HG03039 (cell line): ENCODE data around the gene TPT1.
"Not testable (repeated sequence)": the region's sequence is repeated elsewhere in the genome, so short reads cannot be mapped to it uniquely, and the experiment has no call there.

ENCODE experiments used
- ATAC-seq: cut with Tn5 transposase; IDR thresholded peaks from one replicate; pipeline ENCODE4 v1.9.1; 2021; ENCODE audit warnings: mild to moderate bottlenecking, moderate library complexity; ENCODE audit not compliant: unreplicated experiment

Gene TPT1

DNA sequence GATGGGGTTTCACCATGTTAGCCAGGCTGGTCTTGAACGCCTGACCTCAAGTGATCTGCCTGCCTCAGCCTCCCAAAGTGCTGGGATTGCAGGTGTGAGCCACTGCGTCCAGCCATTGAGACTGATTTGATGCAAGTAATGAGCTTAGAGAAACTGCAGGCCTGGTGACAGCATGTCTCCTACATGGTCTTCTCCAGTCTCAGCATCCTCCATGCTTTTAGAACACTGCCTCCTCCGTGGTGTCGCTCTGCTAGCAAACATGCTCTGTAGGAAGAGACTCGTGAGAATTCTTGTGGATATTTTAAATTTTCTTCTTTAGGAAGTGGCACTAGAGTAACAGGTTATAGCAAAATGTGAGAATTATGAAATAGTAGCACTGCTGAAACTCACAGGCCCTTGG is 37.1 kb downstream of the TPT1 start:
- ATAC-seq: no peak

DNA sequence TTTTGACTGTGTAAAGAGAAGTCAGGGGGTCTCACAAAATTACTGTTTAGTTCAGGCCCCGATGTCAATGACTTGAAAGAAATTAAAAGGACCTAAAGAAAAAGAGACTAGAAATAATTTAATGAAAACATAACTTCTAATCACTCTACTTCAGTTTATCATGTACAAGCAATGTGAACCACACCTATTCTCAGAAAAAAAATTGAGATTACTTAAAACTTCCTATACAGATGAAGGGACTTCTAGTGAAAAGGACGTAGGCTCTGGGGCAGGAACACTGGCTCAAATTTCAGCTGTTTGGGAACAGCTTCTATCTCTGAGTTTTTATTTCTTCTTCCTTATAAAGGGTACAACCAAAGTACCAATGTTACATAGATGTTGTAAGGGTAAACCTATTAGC is 38.0 kb downstream of the TPT1 start:
- no peak for ATAC-seq

DNA sequence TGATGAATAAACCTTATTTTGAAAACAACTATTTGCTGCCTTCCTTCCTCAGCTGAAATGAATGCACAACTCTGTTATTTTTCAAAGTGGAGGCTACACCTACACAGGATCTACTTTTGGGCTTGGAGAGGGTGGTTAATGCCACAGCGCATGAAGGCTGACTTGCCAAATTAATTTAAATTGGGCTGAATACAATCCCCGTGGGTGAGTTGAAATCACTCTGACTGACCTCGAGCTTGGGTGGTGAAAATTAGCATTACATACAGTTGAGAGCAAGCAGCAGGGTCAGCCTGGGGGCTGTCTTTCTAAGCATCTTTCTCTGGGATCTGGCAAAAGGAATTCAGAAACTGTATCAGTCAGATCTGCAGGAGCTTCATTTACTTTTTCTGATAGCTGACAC is 38.5 kb downstream of the TPT1 start:
- ATAC-seq: no peak

DNA sequence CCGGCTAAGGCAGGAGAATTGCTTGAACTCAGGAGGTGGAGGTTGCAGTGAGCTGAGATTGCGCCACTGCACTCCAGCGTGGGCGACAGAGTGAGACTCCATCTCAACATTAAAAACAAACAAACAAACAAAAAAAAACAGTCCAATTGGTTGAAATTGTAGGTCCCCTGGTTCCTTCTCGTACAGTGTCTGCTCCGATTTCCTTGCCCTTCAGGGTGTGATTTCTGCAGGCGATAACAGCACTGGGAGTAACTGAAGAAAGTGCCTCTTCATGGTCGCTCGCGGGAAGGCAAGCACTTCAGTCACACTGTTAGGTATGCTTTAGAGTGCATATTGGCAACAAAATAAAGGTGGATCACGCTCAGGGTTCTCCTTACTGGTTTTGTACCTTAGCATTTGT is 39.7 kb downstream of the TPT1 start:
- no peak for ATAC-seq

DNA sequence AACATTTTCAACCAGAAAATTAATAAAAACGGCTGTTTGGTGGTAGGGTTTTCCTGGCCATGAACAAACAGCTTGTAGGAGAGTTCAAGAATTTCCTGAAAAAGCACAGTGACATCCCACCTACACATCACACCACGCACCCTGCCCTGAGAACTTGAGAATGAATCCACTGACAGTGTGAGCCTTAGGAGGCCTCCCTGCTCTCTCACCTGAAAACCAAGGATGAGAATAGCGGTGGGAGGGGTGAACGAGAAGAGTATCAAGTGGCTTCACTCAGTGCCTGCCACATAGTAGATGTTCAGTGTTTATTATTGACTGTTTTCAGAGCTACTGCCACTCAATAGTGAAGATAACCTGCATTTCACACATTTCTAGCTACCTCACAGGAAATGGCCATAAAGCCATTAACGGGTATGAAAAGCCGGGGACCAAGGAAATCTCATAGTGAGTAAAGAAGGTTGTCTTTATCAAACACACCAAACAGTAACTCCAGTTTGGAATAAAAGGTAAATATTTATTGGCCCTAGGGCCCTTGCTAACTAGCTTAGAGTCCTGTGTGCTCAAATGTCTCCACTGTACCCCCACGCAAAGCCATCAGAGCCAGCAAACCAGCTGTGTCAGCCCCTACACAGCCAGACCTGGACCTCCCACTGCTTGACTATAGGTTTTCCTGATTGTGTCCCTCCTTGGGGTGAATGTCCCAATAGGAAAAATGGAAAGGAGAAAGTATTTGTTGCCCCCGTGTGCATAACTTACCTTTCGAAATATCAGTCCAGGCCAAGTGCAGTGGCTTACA is 40.6 kb downstream of the TPT1 start:
- ATAC-seq: no peak

DNA sequence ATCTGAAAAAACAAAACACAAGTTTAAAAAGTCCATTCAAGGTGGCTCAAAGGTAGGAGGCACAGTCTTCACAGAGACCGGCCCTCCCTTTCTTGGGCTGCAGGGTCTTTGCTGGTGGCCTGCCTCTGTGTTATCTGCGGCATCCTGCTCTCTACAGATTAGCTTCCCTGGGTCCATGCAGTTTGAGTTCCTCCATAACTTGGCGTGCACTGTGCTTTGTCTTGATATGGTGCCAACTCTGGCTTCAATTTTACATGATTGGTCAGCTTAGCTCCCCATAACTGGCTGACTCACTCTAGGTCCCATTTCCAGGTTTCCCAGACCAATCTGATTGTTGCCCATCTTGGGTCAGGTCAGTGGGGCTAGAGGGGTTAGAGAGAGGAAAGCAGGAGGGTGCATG is 41.8 kb downstream of the TPT1 start:
- no peak for ATAC-seq

DNA sequence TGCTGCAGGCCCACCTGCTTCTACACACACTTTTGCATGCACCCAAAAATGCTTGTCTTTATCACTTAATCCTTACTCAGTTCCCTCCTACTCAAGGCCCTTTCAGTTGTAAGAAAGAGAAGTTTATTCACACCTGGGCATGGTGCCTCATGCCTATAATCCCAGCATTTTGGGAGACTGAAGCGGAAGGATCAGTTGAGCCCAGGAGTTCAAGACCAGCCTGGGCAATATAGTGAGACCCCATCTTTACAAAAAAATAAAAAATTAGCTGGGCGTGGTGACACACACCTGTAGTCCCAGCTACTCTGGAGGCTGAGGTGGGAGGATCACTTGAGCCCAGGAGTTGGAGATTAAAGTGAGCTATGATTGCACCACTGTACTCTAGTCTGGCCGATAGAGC is 42.4 kb downstream of the TPT1 start:
- not testable (repeated sequence) for ATAC-seq

DNA sequence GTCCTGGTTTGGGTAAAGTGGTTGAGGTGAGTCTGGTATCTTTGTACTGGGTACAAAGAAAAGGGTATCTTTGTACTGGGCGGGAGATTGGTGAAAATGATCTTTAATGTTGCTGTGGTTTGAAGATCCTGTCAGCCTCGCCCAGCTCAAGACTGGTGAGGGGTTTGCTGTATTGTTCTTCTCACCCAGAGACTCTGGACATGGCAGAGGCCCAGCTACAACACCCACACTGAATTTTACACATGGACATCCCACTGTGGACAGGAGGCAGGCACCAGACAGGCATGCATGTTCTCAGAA is 42.8 kb downstream of the TPT1 start:
- no peak for ATAC-seq

DNA sequence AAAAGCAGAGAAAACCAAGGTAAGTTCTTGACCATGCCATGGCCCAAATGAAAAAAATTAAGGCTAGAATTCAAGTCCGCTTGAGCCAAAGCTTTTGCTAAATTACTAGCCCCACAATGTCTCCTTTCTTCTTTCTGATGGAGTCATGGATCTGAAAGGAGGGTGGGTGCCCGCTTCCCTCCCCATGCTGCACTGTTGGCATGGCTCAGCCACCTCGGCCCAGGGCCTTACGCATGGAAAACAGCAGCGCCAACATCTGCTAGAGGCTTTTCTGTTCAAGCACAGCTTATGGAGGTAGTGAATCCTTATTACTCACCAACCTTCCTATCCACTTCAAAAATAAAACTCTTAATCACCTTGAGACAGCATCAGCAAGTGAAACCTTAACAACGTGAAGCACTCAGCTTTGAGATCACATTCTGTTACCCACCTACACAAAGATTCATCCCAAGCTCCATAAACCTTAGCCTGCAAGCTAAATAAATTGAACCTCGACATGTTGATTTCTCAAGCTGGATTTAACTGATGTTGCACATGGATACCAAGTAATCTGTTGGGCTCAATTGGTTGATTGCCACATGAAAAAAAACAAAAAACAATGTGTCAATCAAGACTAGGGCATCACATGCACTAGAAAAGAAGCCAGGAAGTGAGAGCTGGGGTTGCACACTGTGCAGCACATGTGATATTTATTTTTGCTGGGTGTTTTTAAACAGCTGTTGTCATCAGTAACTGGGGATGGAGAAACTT is 43.4 kb downstream of the TPT1 start:
- ATAC-seq: peak; percentile 57

DNA sequence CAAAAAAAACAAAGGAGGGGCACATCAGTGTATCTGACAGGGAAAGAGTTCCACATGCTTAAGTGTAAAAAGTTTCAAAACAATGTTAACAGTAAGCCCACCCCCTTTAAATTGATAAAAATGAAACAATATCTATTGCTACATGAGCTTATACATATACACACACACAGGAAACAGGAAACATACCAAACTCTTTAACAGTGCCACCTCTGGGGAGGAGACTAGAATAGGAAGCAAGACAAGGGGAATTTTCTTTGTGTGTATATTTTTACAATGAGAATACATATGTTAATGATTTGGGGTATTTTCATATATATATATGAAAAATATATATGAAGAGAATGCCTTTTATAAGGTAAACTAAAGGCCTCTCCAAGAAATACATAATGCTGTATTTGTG is 44.7 kb downstream of the TPT1 start:
- ATAC-seq: no peak

DNA sequence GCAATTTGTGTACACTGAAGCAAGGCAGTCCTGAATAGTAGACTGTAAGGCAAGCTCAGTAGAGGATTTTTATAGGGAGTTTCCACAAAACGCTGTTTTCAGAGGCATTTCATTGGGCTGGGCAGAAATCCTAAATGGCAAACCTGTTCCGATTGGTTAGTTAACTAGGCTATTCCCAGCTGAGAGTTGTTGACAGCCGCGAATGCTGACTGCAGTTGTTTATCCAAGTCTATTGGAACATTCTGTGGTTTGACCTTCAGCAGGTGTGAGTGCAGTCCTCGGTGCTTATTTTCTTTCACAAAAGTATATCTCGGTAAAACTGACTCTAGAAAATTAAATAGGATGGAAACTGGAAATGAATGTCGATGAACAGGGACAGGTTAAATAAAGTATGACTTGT is 45.4 kb downstream of the TPT1 start:
- no peak for ATAC-seq

DNA sequence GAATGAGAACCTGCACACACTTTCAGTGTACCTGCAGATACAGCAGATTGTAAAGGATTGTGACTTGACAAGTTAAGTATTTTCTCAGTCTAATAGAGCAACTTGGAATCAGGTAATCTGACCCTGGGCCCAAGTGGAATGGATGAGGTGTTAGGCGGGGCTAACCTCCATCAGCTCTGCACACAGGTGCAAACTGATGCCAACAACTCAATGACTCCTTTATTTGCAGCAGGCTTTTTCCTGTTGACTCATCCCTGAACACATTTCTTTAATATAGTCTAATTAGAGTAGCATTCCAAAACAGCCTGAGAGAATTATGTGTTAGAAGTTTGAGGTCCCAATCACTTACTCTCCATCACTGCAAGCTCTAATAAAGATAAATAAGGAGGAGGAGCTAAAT is 48.8 kb downstream of the TPT1 start:
- ATAC-seq: no peak

DNA sequence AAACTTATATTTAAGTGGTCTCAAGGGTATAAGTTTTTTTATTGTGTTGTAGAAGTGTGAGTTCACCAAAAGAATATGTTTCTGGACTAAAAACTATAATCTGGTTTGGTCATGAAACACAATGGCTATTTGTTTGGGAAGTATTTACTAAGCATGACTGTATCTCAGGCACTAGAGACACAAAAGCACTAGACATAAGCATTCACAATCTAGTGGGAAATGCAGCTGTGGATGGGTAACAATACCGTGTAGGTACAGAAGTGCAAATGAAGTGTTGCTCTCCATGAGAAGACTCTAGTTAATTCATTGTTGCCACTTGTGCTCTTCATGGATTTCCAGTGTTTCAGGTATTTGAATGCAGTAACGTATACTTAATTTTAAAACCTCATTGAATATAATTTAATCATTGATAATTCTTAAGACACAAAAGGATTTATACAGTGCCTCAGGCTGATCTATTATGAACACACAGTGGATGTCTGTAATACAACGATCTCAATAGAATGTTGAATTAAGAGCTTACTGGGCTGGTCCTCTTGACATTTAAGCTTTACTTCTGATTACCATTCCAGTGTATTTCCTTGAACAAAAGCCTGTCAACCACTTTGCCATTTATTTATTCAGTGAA is 50.9 kb downstream of the TPT1 start:
- no peak for ATAC-seq
